ENCODE data around the gene MCF2L.

- TF ChIP-seq CTCF (IDR thresholded peaks at IDR 0.05) (no peak), POLR2A (IDR thresholded peaks at IDR 0.05) (no peak)
Observed at GRCh38 chr13:113087923-113088690, 119.1 kb downstream of the MCF2L start.
